IMR-90 (cell line): ENCODE measurements around the gene RALGAPA2. TPM values are rescaled to one million over a fixed set of nuclear protein-coding genes. Genes with fewer than 3 reads are reported as not detected.
"Not testable (repeated sequence)": the region's sequence is repeated elsewhere in the genome, so short reads cannot be mapped to it uniquely, and the experiment has no call there.

Experiments used
- ATAC-seq: fragments of 200-7000 bp; cut with Tn5 transposase; 2 replicates; pipeline ENCODE4 v1.9.1; 2020; ENCODE audit warnings: low read depth, mild to moderate bottlenecking, moderate library complexity
- BruUV-seq: library from RNA; stranded (reverse); fragments of 400-500 nt; replicated peaks from 2 replicates; lab custom pipeline; 2021; lab: Mats Ljungman, UMichigan
- CTCF ChIA-PET: fragments of 300-600 bp; formaldehyde crosslinking; extraction: SDS; loops from one replicate; lab custom pipeline; 2021; ENCODE audit warnings: antibody characterized with exemption; lab: Yijun Ruan, JAX
- POLR2A ChIA-PET: fragments of 300-600 bp; sonication (Branson Sonifier 250); formaldehyde crosslinking; loops from one replicate; lab custom pipeline; 2022; ENCODE audit warnings: antibody characterized with exemption; ENCODE audit not compliant: unreplicated experiment; lab: Charles Lee
- DNase-seq: peaks from one replicate; pipeline ENCODE4 v3.0.0; 2013
- H2AFZ ChIP-seq: replicated peaks from 2 replicates; pipeline ENCODE3; 2013; ENCODE audit warnings: low read length, mild to moderate bottlenecking; ENCODE audit not compliant: poor library complexity
- H2AK5ac ChIP-seq: 2 replicates; pipeline ENCODE4 v1.6.1; 2013; ENCODE audit warnings: low read depth, low read length, inconsistent platforms
- H2AK9ac ChIP-seq: replicated peaks from 2 replicates; pipeline ENCODE3; 2013; ENCODE audit warnings: mild to moderate bottlenecking, low read depth, low read length, moderate library complexity; ENCODE audit not compliant: poor library complexity
- H2BK120ac ChIP-seq: 2 replicates; pipeline ENCODE4 v1.6.1; 2013; ENCODE audit warnings: low read depth, low read length, inconsistent platforms
- H2BK15ac ChIP-seq: 3 replicates; pipeline ENCODE4 v1.6.1; 2013; ENCODE audit warnings: low read depth, low read length, inconsistent platforms
- H2BK20ac ChIP-seq: 2 replicates; pipeline ENCODE4 v1.6.1; 2013; ENCODE audit warnings: low read depth, mild to moderate bottlenecking, inconsistent platforms, low read length, moderate library complexity
- H2BK5ac ChIP-seq: 2 replicates; pipeline ENCODE4 v1.6.1; 2013; ENCODE audit warnings: mild to moderate bottlenecking, low read depth, low read length, inconsistent platforms; ENCODE audit not compliant: poor library complexity, severe bottlenecking
- H3K14ac ChIP-seq: replicated peaks from 2 replicates; pipeline ENCODE4 v1.6.1; 2013; ENCODE audit warnings: low read depth, low read length, inconsistent platforms
- H3K18ac ChIP-seq: 2 replicates; pipeline ENCODE4 v1.6.1; 2013; ENCODE audit warnings: low read depth, low read length, control low read depth
- H3K23ac ChIP-seq: 2 replicates; pipeline ENCODE4 v1.6.1; 2013; ENCODE audit warnings: low read depth, low read length, inconsistent platforms
- H3K27ac ChIP-seq: 2 replicates; pipeline ENCODE4 v1.5.1; 2013; ENCODE audit warnings: mild to moderate bottlenecking, control low read depth, low read length; ENCODE audit not compliant: insufficient read depth
- H3K27me3 ChIP-seq: 2 replicates; pipeline ENCODE4 v1.6.1; 2013; ENCODE audit warnings: low read length; ENCODE audit not compliant: control insufficient read depth, insufficient read depth
- H3K36me3 ChIP-seq: 2 replicates; pipeline ENCODE4 v1.6.1; 2013; ENCODE audit warnings: low read length, mixed read lengths; ENCODE audit not compliant: control insufficient read depth, insufficient read depth
- H3K4ac ChIP-seq: 2 replicates; pipeline ENCODE4 v1.6.1; 2013; ENCODE audit warnings: low read depth, low read length, inconsistent platforms
- H3K4me1 ChIP-seq: 2 replicates; pipeline ENCODE4 v1.6.1; 2013; ENCODE audit warnings: low read length, mixed read lengths; ENCODE audit not compliant: control insufficient read depth, insufficient read depth
- H3K4me2 ChIP-seq: 2 replicates; pipeline ENCODE4 v1.6.1; 2013; ENCODE audit warnings: low read depth, mild to moderate bottlenecking, control low read depth, low read length, moderate library complexity
- H3K4me3 ChIP-seq: 2 replicates; pipeline ENCODE4 v1.5.1; 2013; ENCODE audit warnings: low read depth, mild to moderate bottlenecking, control low read depth, low read length, moderate library complexity; ENCODE audit not compliant: insufficient read depth
- H3K56ac ChIP-seq: 2 replicates; pipeline ENCODE4 v1.6.1; 2013; ENCODE audit warnings: low read length, inconsistent platforms; ENCODE audit not compliant: insufficient read depth; ENCODE audit errors: extremely low read depth
- H3K79me1 ChIP-seq, 2 experiments: 2 replicates each; pipeline ENCODE4 v1.6.1; 2013; ENCODE audit warnings: low read length in 2 of 2, inconsistent platforms in 1 of 2, low read depth in 1 of 2
- H3K9ac ChIP-seq: 2 replicates; pipeline ENCODE4 v1.6.1; 2013; ENCODE audit warnings: low read depth, low read length, control low read depth
- H3K9me1 ChIP-seq: 2 replicates; pipeline ENCODE4 v1.6.1; 2013; ENCODE audit warnings: low read length, inconsistent platforms; ENCODE audit not compliant: insufficient read depth
- H3K9me3 ChIP-seq: 2 replicates; pipeline ENCODE4 v1.6.1; 2013; ENCODE audit warnings: low read length; ENCODE audit not compliant: control insufficient read depth, insufficient read depth
- H4K20me1 ChIP-seq: 2 replicates; pipeline ENCODE4 v1.6.1; 2013; ENCODE audit warnings: low read length, inconsistent platforms; ENCODE audit not compliant: insufficient read depth
- H4K5ac ChIP-seq: 2 replicates; pipeline ENCODE4 v1.6.1; 2013; ENCODE audit warnings: mild to moderate bottlenecking, low read depth, low read length, control low read depth
- H4K8ac ChIP-seq, 2 experiments: 2 replicates each; pipeline ENCODE4 v1.6.1; 2013; ENCODE audit warnings: low read depth in 2 of 2, low read length in 2 of 2, control low read depth in 1 of 2, inconsistent platforms in 1 of 2
- H4K91ac ChIP-seq: 2 replicates; pipeline ENCODE4 v1.6.1; 2013; ENCODE audit warnings: low read depth, low read length, inconsistent platforms; ENCODE audit not compliant: insufficient read depth
- WGBS, 2 experiments: methylation state at CpG; one replicate each; pipeline versions ENCODE4 v1.1.5 to v1.1.7; 2013; ENCODE audit warnings: missing lambda C conversion rate in 2 of 2; ENCODE audit not compliant: insufficient read length in 1 of 2; ENCODE audit errors: extremely low coverage in 2 of 2; 5-methylcytosine and 5-hydroxymethylcytosine counted together
- dilution Hi-C: fragments of 300-500 bp; cut with HindIII; formaldehyde crosslinking; loops from one replicate; pipeline ENCODE4 v1.14.3; 2018; ENCODE audit warnings: low sequenced_read_pairs; ENCODE audit not compliant: unreplicated experiment
- in situ Hi-C: fragments of 300-500 bp; cut with MboI; formaldehyde crosslinking; loops from 3 replicates; pipeline ENCODE4 v1.14.3; 2019; ENCODE audit warnings: low sequenced_read_pairs, inconsistent platforms, mixed read lengths
- intact Hi-C: fragments of 100-400 bp; cut with micrococcal nuclease; formaldehyde crosslinking; loops from 2 replicates; pipeline ENCODE4 v1.10.0; 2022
- polyA plus RNA-seq, 3 experiments: library from polyadenylated mRNA; depleted of rRNA; stranded (reverse); fragments of >200 nt; gene quantifications; 2 replicates each; pipeline ENCODE4 v1.2.3, GENCODE V29; 2012; ENCODE audit warnings: low replicate concordance in 1 of 3
- total RNA-seq: library from RNA; depleted of rRNA; stranded (reverse); fragments of >200 nt; gene quantifications from 2 replicates; pipeline ENCODE4 v1.2.3, GENCODE V29; 2012

Gene RALGAPA2
- total and polyA plus RNA-seq, 2 of the 4 experiments (the other 2 are of a cell fraction) = 1.3 to 3.9 TPM

DNA sequence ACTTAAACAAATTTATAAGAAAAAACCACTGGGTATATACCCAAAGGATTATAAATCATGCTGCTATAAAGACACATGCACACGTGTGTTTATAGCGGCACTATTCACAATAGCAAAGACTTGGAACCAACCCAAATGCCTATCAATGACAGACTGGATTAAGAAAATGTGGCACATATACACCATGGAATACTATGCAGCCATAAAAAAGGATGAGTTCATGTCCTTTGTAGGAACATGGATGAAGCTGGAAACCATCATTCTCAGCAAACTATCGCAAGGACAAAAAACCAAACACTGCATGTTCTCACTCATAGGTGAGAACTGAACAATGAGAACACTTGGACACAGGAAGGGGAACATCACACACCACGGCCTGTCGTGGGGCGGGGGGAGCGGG lies 169.1 kb downstream of the RALGAPA2 start:
- H3K23ac ChIP-seq, H4K20me1 ChIP-seq, H3K27me3 ChIP-seq, H2AK9ac ChIP-seq, H3K9ac ChIP-seq, H3K4me2 ChIP-seq, H2BK120ac ChIP-seq, H3K4me3 ChIP-seq, intact Hi-C loops, in situ Hi-C loops, H3K9me1 ChIP-seq, H3K9me3 ChIP-seq, H3K79me1 ChIP-seq, H3K36me3 ChIP-seq, H2BK20ac ChIP-seq, H2BK15ac ChIP-seq, H2AK5ac ChIP-seq, BruUV-seq, POLR2A ChIA-PET, H3K18ac ChIP-seq, H3K56ac ChIP-seq, H4K91ac ChIP-seq, H4K8ac ChIP-seq, H3K27ac ChIP-seq, H3K4ac ChIP-seq, H2BK5ac ChIP-seq, H2AFZ ChIP-seq, DNase-seq, H3K4me1 ChIP-seq, dilution Hi-C loops, H3K14ac ChIP-seq, ATAC-seq, H4K5ac ChIP-seq, CTCF ChIA-PET: not testable (repeated sequence)
- WGBS, 2 experiments = no CpG with 5 or more reads among the region's 7 CpGs
